ENCODE results near the gene SNX20. TPM values are rescaled to one million over a fixed set of nuclear protein-coding genes. Genes with fewer than 3 reads are reported as not detected.

The SNX20 gene
- total RNA-seq, 1 donor from 2014 or later, result not detected

GRCh38 chr16:50645563-50646220 lies 35.4 kb downstream of the SNX20 start:
- TF ChIP-seq, protein P1, sequence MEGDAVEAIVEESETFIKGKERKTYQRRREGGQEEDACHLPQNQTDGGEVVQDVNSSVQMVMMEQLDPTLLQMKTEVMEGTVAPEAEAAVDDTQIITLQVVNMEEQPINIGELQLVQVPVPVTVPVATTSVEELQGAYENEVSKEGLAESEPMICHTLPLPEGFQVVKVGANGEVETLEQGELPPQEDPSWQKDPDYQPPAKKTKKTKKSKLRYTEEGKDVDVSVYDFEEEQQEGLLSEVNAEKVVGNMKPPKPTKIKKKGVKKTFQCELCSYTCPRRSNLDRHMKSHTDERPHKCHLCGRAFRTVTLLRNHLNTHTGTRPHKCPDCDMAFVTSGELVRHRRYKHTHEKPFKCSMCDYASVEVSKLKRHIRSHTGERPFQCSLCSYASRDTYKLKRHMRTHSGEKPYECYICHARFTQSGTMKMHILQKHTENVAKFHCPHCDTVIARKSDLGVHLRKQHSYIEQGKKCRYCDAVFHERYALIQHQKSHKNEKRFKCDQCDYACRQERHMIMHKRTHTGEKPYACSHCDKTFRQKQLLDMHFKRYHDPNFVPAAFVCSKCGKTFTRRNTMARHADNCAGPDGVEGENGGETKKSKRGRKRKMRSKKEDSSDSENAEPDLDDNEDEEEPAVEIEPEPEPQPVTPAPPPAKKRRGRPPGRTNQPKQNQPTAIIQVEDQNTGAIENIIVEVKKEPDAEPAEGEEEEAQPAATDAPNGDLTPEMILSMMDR (IDR thresholded peaks at IDR 0.05; ENCODE audit: unreplicated experiment), result no peak
- no peak for DNase-seq (ENCODE audit: low spot score)
- Mint-ChIP-seq H3K27me3 (ENCODE audit: unreplicated experiment) (peaks cover 6% of the 10 kb centered on the region), H3K27ac (ENCODE audit: unreplicated experiment) (no peak overlapping the region), H3K36me3 (ENCODE audit: low read depth, unreplicated experiment) (no peaks in the 10 kb centered on the region), H3K4me3 (ENCODE audit: unreplicated experiment) (no peak overlapping the region), H3K9me3 (ENCODE audit: unreplicated experiment) (no peaks in the 10 kb centered on the region), H3K4me1 (ENCODE audit: unreplicated experiment) (peaks cover 5% of the 10 kb centered on the region)

DNA sequence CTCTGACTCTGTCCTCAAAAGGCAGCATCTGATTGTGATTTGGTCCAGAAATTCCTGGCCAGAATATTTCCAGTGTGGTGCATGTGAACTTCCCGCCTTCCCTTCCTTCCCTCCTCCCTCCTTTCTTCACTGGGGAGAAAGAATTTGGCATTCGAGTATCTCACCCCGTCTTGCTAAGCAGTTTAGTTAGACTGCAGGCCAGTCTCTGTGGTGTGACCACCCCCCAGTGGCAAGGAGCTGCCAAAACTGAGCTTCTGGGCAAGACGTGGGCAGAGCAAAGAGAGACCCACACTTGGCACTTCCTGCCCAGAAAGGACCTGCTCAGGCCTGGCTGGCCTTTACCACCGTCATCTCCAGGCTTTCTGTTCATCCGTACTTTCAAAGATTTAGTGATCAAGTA lies 36.4 kb downstream of the SNX20 start:
- Mint-ChIP-seq H3K36me3 (ENCODE audit: low read depth, unreplicated experiment) (no peaks in the 10 kb centered on the region), H3K27ac (ENCODE audit: unreplicated experiment) (no peak overlapping the region), H3K4me1 (ENCODE audit: unreplicated experiment) (peaks cover 5% of the 10 kb centered on the region), H3K9me3 (ENCODE audit: unreplicated experiment) (no peaks in the 10 kb centered on the region), H3K27me3 (ENCODE audit: unreplicated experiment) (peaks cover 6% of the 10 kb centered on the region), H3K4me3 (ENCODE audit: unreplicated experiment) (no peak overlapping the region)
- TF ChIP-seq, protein P1 (IDR thresholded peaks at IDR 0.05; ENCODE audit: unreplicated experiment), result no peak
- DNase-seq (ENCODE audit: low spot score), result no peak

DNA sequence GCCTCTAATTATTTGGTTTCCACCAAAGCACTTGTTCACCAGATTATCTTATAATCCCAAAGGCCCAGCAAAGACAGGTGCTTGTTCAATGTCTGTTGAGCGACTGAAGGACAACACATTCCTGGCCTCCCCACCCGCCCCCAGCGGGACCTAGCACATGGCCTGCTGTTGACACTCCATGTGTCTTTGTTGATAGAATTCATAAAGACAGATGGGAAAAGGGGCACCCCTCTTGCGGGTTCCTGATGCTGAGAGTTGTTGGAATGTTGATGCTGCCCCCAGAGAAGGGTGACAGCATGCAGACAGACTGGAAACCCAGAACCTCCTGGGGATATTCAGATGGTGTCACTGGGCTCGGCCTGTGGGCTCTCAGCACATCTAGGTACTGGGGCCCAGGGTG lies 36.9 kb downstream of the SNX20 start:
- no peak for DNase-seq (ENCODE audit: low spot score)
- Mint-ChIP-seq H3K36me3 (ENCODE audit: low read depth, unreplicated experiment) (no peaks in the 10 kb centered on the region), H3K27me3 (ENCODE audit: unreplicated experiment) (peaks cover 8% of the 10 kb centered on the region), H3K9me3 (ENCODE audit: unreplicated experiment) (no peaks in the 10 kb centered on the region), H3K4me1 (ENCODE audit: unreplicated experiment) (peaks cover 5% of the 10 kb centered on the region), H3K4me3 (ENCODE audit: unreplicated experiment) (no peak overlapping the region), H3K27ac (ENCODE audit: unreplicated experiment) (no peak overlapping the region)
- TF ChIP-seq, protein P1 (IDR thresholded peaks at IDR 0.05; ENCODE audit: unreplicated experiment), result no peak

DNA sequence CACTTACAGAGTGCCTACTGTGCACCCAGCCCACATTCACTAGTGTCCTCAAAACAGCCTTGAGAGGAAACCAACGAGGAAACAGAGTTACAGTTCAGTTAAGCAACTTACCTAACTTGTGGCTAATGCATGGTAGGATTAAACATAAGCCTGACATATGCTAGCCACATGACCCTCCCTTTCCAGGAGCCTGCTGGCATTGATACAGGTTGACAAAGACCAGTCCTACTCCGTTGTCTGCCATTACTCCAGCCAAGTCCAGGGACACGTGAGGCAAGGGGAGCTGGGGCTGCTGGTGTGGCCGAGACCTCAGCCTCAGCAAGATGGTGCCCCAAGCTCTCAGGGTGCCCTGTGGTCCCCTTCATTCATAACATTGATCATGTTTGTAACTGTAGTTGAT lies 37.9 kb downstream of the SNX20 start:
- H3K4me1 Mint-ChIP-seq (ENCODE audit: unreplicated experiment), result peaks cover 5% of the 10 kb centered on the region
- no peaks in the 10 kb centered on the region for H3K36me3 Mint-ChIP-seq (ENCODE audit: low read depth, unreplicated experiment)
- peaks cover 6% of the 10 kb centered on the region for H3K27me3 Mint-ChIP-seq (ENCODE audit: unreplicated experiment)
- no peak overlapping the region for H3K27ac Mint-ChIP-seq (ENCODE audit: unreplicated experiment)
- DNase-seq (ENCODE audit: low spot score), result no peak
- TF ChIP-seq, protein P1 (IDR thresholded peaks at IDR 0.05; ENCODE audit: unreplicated experiment), result no peak
- no peak overlapping the region for H3K4me3 Mint-ChIP-seq (ENCODE audit: unreplicated experiment)
- no peaks in the 10 kb centered on the region for H3K9me3 Mint-ChIP-seq (ENCODE audit: unreplicated experiment)

DNA sequence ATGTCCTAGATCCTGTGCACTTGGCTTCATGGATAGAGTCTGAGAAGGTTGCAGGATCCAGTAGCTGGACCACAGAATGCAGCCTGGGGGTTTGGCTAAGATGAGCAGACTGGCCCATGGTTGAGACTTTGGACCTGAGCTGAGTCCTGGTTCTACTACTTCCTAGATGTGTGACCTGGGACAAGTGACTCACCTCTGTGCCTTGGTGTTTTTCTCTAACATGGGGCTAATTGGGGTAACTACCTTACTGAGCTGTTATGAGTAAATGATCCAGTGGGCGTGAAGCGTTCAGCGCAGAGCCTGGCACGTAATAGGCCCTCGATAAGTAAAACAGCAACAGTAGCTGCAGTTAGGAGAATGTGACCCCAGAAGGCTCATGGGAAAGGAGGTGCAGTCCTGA lies 38.8 kb downstream of the SNX20 start:
- peaks cover 3% of the 10 kb centered on the region for H3K27me3 Mint-ChIP-seq (ENCODE audit: unreplicated experiment)
- H3K4me3 Mint-ChIP-seq (ENCODE audit: unreplicated experiment), result no peak overlapping the region
- H3K9me3 Mint-ChIP-seq (ENCODE audit: unreplicated experiment), result no peaks in the 10 kb centered on the region
- no peaks in the 10 kb centered on the region for H3K36me3 Mint-ChIP-seq (ENCODE audit: low read depth, unreplicated experiment)
- peaks cover 5% of the 10 kb centered on the region for H3K4me1 Mint-ChIP-seq (ENCODE audit: unreplicated experiment)
- no peak for DNase-seq (ENCODE audit: low spot score)
- H3K27ac Mint-ChIP-seq (ENCODE audit: unreplicated experiment), result no peak overlapping the region
- TF ChIP-seq, protein P1 (IDR thresholded peaks at IDR 0.05; ENCODE audit: unreplicated experiment), result no peak

All from endothelial cell (in vitro differentiated cells).